HCT116 (cell line): Measurements from ENCODE around the gene BORCS8. TPM values are rescaled to one million over a fixed set of nuclear protein-coding genes. Genes with fewer than 3 reads are reported as not detected.

ENCODE experiments used
- ATAC-seq: fragments of 200-7000 bp; cut with Tn5 transposase; 2 replicates; pipeline ENCODE4 v1.9.1; 2020; ENCODE audit warnings: mild to moderate bottlenecking, moderate library complexity
- BruUV-seq: library from RNA; stranded (reverse); fragments of 400-500 nt; replicated peaks from 2 replicates; lab custom pipeline; 2021; lab: Mats Ljungman, UMichigan
- CTCF ChIA-PET: fragments of 300-600 bp; sonication (Branson Sonifier 250); formaldehyde crosslinking; loops from one replicate; lab custom pipeline; 2021; ENCODE audit warnings: antibody characterized with exemption; lab: Charles Lee
- POLR2A ChIA-PET: fragments of 300-600, 350-600 bp; sonication (Branson Sonifier 250); formaldehyde crosslinking; loops from one replicate; lab custom pipeline; 2021; ENCODE audit warnings: antibody characterized with exemption; lab: Charles Lee
- RAD21 ChIA-PET, 2 experiments: fragments of 300-600 bp; sonication (Branson Sonifier 250); formaldehyde crosslinking; loops; one replicate each; lab custom pipeline; 2023; ENCODE audit warnings: low total read pairs in 2 of 2; ENCODE audit not compliant: uncharacterized antibody in 2 of 2, unreplicated experiment in 2 of 2, low non-redundant PET in 1 of 2; lab: Charles Lee
- DNase-seq: peaks from one replicate; pipeline ENCODE4 v3.0.0-alpha.2; 2010; ENCODE audit warnings: low read depth, low spot score
- H2AFZ ChIP-seq: fragments of 200-600 bp; shearing (Covaris generic), sonication (generic); 2 replicates; pipeline ENCODE4 v1.6.1; 2017; ENCODE audit warnings: low read depth, mixed run types, mixed read lengths, antibody characterized with exemption, low read length; ENCODE audit not compliant: poor library complexity, severe bottlenecking
- H3K27ac ChIP-seq: 2 replicates; pipeline ENCODE4 v1.5.1; 2012; ENCODE audit warnings: low read depth, low read length
- H3K27me3 ChIP-seq: fragments of 200-600 bp; sonication (generic); 2 replicates; pipeline ENCODE4 v1.6.1; 2016; ENCODE audit warnings: mixed run types, low read length, mixed read lengths; ENCODE audit not compliant: insufficient read depth
- H3K36me3 ChIP-seq, 2 experiments: fragments of 200-500 bp in 1 of 2; fragments of 200-600 bp in 1 of 2; sonication (Bioruptor generic) in 1 of 2; sonication (generic) in 1 of 2; 2 replicates each; pipeline versions ENCODE4 v1.5.1 to v1.6.1; 2014 to 2016; ENCODE audit warnings: low read length in 2 of 2, inconsistent platforms in 1 of 2, mixed read lengths in 1 of 2, mixed run types in 1 of 2; ENCODE audit not compliant: insufficient read depth in 2 of 2, control insufficient read depth in 1 of 2
- H3K4me1 ChIP-seq, 2 experiments: fragments of 200-600 bp in 1 of 2; sonication (generic) in 1 of 2; 2 replicates each; pipeline versions ENCODE4 v1.5.1 to v1.6.1; 2012 to 2017; ENCODE audit warnings: low read length in 2 of 2, inconsistent platforms in 1 of 2, mild to moderate bottlenecking in 1 of 2, mixed read lengths in 1 of 2, mixed run types in 1 of 2, moderate library complexity in 1 of 2; ENCODE audit not compliant: insufficient read depth in 2 of 2, control insufficient read depth in 1 of 2
- H3K4me2 ChIP-seq: fragments of 200-600 bp; sonication (generic); 2 replicates; pipeline ENCODE4 v1.6.1; 2017; ENCODE audit warnings: mixed run types, low read length, mixed read lengths
- H3K4me3 ChIP-seq, 2 experiments: fragments of 200-600 bp in 1 of 2; sonication (generic) in 1 of 2; replicated peaks in 1 of 2; 2 replicates each; pipeline ENCODE4 v1.5.1; 2011 to 2016; ENCODE audit warnings: low read length in 2 of 2, control low read depth in 1 of 2, low read depth in 1 of 2, mild to moderate bottlenecking in 1 of 2, mixed read lengths in 1 of 2, mixed run types in 1 of 2
- H3K79me2 ChIP-seq: fragments of 200-600 bp; sonication (generic); 2 replicates; pipeline ENCODE4 v1.6.1; 2017; ENCODE audit warnings: mild to moderate bottlenecking, mixed run types, low read length, moderate library complexity, mixed read lengths; ENCODE audit not compliant: insufficient read depth
- H3K9ac ChIP-seq: fragments of 200-600 bp; sonication (generic); 2 replicates; pipeline ENCODE4 v1.6.1; 2016; ENCODE audit warnings: low read length, mixed read lengths
- H3K9me2 ChIP-seq: fragments of 200-600 bp; sonication (generic), shearing (Covaris generic); 2 replicates; pipeline ENCODE4 v1.6.1; 2017; ENCODE audit warnings: mixed run types, mild to moderate bottlenecking, moderate library complexity; ENCODE audit not compliant: insufficient read depth
- H3K9me3 ChIP-seq, 2 experiments: fragments of 200-500 bp in 1 of 2; fragments of 200-600 bp in 1 of 2; sonication (Bioruptor generic) in 1 of 2; sonication (generic) in 1 of 2; 2 replicates each; pipeline ENCODE4 v1.6.1; 2014 to 2017; ENCODE audit warnings: low read length in 2 of 2, mixed read lengths in 2 of 2, inconsistent platforms in 1 of 2, low read depth in 1 of 2, mild to moderate bottlenecking in 1 of 2, mixed run types in 1 of 2, moderate library complexity in 1 of 2; ENCODE audit not compliant: control insufficient read depth in 1 of 2, insufficient read depth in 1 of 2
- H4K20me1 ChIP-seq: fragments of 200-600 bp; sonication (generic), shearing (Covaris generic); 2 replicates; pipeline ENCODE4 v1.6.1; 2017; ENCODE audit warnings: mixed run types, mild to moderate bottlenecking, moderate library complexity; ENCODE audit not compliant: insufficient read depth
- CBX3 ChIP-seq: IDR thresholded peaks from 2 replicates; pipeline ENCODE4 v1.6.1; 2012; ENCODE audit warnings: low read depth
- CEBPB ChIP-seq: IDR thresholded peaks from 2 replicates; pipeline ENCODE4 v1.6.1; 2012; ENCODE audit warnings: low read depth
- EGR1 ChIP-seq: IDR thresholded peaks from 2 replicates; pipeline ENCODE4 v1.6.1; 2012; ENCODE audit warnings: low read depth
- ELF1 ChIP-seq: IDR thresholded peaks from 2 replicates; pipeline ENCODE4 v1.6.1; 2012; ENCODE audit warnings: low read depth, borderline replicate concordance
- EZH2phosphoT487 ChIP-seq: fragments of 200-600 bp; IDR thresholded peaks from 2 replicates; pipeline ENCODE4 v1.6.1; 2018; ENCODE audit warnings: antibody characterized with exemption, borderline replicate concordance
- JUND ChIP-seq: IDR thresholded peaks from 2 replicates; pipeline ENCODE4 v1.6.1; 2012
- POLR2AphosphoS5 ChIP-seq: IDR thresholded peaks from 2 replicates; pipeline ENCODE4 v1.6.1; 2011; ENCODE audit warnings: mild to moderate bottlenecking, low read depth, low read length, moderate library complexity
- RAD21 ChIP-seq: IDR thresholded peaks from 2 replicates; pipeline ENCODE4 v1.6.1; 2012; ENCODE audit warnings: low read depth, mild to moderate bottlenecking
- SIN3A ChIP-seq: IDR thresholded peaks from 2 replicates; pipeline ENCODE4 v1.6.1; 2012; ENCODE audit warnings: low read depth
- SP1 ChIP-seq: IDR thresholded peaks from 2 replicates; pipeline ENCODE4 v1.6.1; 2012; ENCODE audit warnings: low read depth
- SRF ChIP-seq: IDR thresholded peaks from 2 replicates; pipeline ENCODE4 v1.6.1; 2012; ENCODE audit warnings: low read depth
- TCF7L2 ChIP-seq: IDR thresholded peaks from 2 replicates; pipeline ENCODE4 v1.7.0; 2011; ENCODE audit warnings: borderline replicate concordance, inconsistent platforms; ENCODE audit not compliant: insufficient read depth, insufficient read length; ENCODE audit errors: extremely low read depth
- YY1 ChIP-seq: IDR thresholded peaks from 2 replicates; pipeline ENCODE4 v1.6.1; 2011; ENCODE audit warnings: low read length, low read depth, moderate library complexity, mild to moderate bottlenecking; ENCODE audit not compliant: insufficient replicate concordance; ENCODE audit errors: extremely low read depth
- ZFX ChIP-seq: fragments of 450-650 bp; IDR thresholded peaks from 2 replicates; pipeline ENCODE4 v1.6.1; 2017
- ZNF274 ChIP-seq: fragments of 200-500 bp; sonication (Bioruptor generic); IDR thresholded peaks from 2 replicates; pipeline ENCODE4 v1.6.1; 2014; ENCODE audit warnings: mild to moderate bottlenecking, low read depth, low read length, inconsistent platforms
- intact Hi-C: fragments of 100-400 bp; cut with micrococcal nuclease; formaldehyde crosslinking; loops from 2 replicates; pipeline ENCODE4 v1.10.0; 2022
- total RNA-seq: library from RNA; stranded (reverse); gene quantifications from one replicate; pipeline ENCODE4 v1.2.1, GENCODE V29; 2021; ENCODE audit not compliant: unreplicated experiment
- TF ChIP-seq, protein P1 (sequence below), 3 experiments: fragments of 200-600 bp in 1 of 3; sonication (generic) in 1 of 3; IDR thresholded peaks in 2 of 3; conservative IDR thresholded peaks in 1 of 3; 2 replicates each; pipeline ENCODE4 v1.5.1; 2012 to 2017; ENCODE audit warnings: low read depth in 2 of 3, low read length in 2 of 3, antibody characterized with exemption in 1 of 3, borderline replicate concordance in 1 of 3, control low read depth in 1 of 3, mild to moderate bottlenecking in 1 of 3, mixed read lengths in 1 of 3, mixed run types in 1 of 3, moderate library complexity in 1 of 3; ENCODE audit not compliant: insufficient read depth in 1 of 3
- TF ChIP-seq, protein P2 (sequence below): IDR thresholded peaks from 2 replicates; pipeline ENCODE4 v1.6.1; 2012; ENCODE audit warnings: low read depth
- TF ChIP-seq, protein P3 (sequence below): IDR thresholded peaks from 2 replicates; pipeline ENCODE4 v1.6.1; 2012
- TF ChIP-seq, protein P4 (sequence below): IDR thresholded peaks from 2 replicates; pipeline ENCODE4 v1.6.1; 2011; ENCODE audit warnings: mild to moderate bottlenecking, low read length, moderate library complexity; ENCODE audit not compliant: insufficient replicate concordance; ENCODE audit errors: extremely low read depth

Gene BORCS8
- total RNA-seq, 1 experiment from 2014 or later = 17.1 TPM

DNA sequence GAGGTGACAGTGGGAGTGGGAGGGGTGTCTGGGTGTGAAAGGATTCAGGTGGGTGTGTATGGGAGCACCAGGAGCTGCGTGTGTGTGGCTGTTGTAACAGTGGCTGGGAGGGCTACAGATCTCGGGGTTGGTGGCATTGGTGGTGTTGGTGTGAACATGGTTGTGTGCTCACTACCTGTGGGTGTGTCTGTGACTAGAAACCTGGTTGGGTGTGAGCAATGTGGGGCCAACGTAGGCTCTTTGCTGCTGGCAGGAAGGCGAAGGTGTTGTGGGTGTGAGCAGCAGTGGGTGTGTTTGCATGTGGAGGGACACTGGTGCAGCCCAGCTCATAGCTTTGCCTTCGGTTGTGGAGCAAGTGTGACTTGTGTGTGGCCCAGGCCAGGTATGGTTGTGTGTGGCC is 15.0 kb upstream of the BORCS8 start:
- Histone ChIP-seq H3K9me3 (no peaks in the 10 kb centered on the region), H3K4me3 (no peak overlapping the region), H3K27me3 (no peaks in the 10 kb centered on the region), H3K36me3 (peaks cover under 1% of the 10 kb centered on the region in 2 experiments; a peak in 1 of 4 replicates), H3K9me2 (no peaks in the 10 kb centered on the region), H3K4me2 (no peak overlapping the region), H3K79me2 (peaks cover 12% of the 10 kb centered on the region), H2AFZ (no peak overlapping the region), H3K27ac (no peak overlapping the region), H3K9ac (no peak overlapping the region), H4K20me1 (no peaks in the 10 kb centered on the region), H3K4me1 (peaks cover 6 to 30% of the 10 kb centered on the region in 2 experiments; a peak in 3 of 4 replicates)
- ChIA-PET RAD21 (no interaction called here), POLR2A (no interaction called here), CTCF (no interaction called here)
- intact Hi-C loops = no loop called here
- ATAC-seq (no peak), DNase-seq (no peak)
- no peak for TF ChIP-seq POLR2AphosphoS5
- TF ChIP-seq TCF7L2 = no peak
- no peak for TF ChIP-seq SRF
- TF ChIP-seq YY1 = no peak
- no peak for TF ChIP-seq EGR1
- no peak for TF ChIP-seq CEBPB
- no peak for TF ChIP-seq EZH2phosphoT487
- TF ChIP-seq JUND = no peak
- TF ChIP-seq, protein P1, sequence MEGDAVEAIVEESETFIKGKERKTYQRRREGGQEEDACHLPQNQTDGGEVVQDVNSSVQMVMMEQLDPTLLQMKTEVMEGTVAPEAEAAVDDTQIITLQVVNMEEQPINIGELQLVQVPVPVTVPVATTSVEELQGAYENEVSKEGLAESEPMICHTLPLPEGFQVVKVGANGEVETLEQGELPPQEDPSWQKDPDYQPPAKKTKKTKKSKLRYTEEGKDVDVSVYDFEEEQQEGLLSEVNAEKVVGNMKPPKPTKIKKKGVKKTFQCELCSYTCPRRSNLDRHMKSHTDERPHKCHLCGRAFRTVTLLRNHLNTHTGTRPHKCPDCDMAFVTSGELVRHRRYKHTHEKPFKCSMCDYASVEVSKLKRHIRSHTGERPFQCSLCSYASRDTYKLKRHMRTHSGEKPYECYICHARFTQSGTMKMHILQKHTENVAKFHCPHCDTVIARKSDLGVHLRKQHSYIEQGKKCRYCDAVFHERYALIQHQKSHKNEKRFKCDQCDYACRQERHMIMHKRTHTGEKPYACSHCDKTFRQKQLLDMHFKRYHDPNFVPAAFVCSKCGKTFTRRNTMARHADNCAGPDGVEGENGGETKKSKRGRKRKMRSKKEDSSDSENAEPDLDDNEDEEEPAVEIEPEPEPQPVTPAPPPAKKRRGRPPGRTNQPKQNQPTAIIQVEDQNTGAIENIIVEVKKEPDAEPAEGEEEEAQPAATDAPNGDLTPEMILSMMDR (IDR thresholded peaks at IDR 0.05 in 2 of 3, conservative IDR thresholded peaks at IDR 0.05 in 1 of 3; ENCODE audit: borderline replicate concordance in 1 of 3, insufficient read depth in 1 of 3, low read depth in 2 of 3, low read length in 2 of 3) = no peak
- TF ChIP-seq ELF1 = no peak
- TF ChIP-seq, protein P2, sequence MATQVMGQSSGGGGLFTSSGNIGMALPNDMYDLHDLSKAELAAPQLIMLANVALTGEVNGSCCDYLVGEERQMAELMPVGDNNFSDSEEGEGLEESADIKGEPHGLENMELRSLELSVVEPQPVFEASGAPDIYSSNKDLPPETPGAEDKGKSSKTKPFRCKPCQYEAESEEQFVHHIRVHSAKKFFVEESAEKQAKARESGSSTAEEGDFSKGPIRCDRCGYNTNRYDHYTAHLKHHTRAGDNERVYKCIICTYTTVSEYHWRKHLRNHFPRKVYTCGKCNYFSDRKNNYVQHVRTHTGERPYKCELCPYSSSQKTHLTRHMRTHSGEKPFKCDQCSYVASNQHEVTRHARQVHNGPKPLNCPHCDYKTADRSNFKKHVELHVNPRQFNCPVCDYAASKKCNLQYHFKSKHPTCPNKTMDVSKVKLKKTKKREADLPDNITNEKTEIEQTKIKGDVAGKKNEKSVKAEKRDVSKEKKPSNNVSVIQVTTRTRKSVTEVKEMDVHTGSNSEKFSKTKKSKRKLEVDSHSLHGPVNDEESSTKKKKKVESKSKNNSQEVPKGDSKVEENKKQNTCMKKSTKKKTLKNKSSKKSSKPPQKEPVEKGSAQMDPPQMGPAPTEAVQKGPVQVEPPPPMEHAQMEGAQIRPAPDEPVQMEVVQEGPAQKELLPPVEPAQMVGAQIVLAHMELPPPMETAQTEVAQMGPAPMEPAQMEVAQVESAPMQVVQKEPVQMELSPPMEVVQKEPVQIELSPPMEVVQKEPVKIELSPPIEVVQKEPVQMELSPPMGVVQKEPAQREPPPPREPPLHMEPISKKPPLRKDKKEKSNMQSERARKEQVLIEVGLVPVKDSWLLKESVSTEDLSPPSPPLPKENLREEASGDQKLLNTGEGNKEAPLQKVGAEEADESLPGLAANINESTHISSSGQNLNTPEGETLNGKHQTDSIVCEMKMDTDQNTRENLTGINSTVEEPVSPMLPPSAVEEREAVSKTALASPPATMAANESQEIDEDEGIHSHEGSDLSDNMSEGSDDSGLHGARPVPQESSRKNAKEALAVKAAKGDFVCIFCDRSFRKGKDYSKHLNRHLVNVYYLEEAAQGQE = no peak
- TF ChIP-seq RAD21 = no peak
- TF ChIP-seq, protein P3, sequence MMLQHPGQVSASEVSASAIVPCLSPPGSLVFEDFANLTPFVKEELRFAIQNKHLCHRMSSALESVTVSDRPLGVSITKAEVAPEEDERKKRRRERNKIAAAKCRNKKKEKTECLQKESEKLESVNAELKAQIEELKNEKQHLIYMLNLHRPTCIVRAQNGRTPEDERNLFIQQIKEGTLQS = no peak
- no peak for TF ChIP-seq SP1
- TF ChIP-seq ZNF274 = no peak
- no peak for TF ChIP-seq ZFX
- TF ChIP-seq, protein P4, sequence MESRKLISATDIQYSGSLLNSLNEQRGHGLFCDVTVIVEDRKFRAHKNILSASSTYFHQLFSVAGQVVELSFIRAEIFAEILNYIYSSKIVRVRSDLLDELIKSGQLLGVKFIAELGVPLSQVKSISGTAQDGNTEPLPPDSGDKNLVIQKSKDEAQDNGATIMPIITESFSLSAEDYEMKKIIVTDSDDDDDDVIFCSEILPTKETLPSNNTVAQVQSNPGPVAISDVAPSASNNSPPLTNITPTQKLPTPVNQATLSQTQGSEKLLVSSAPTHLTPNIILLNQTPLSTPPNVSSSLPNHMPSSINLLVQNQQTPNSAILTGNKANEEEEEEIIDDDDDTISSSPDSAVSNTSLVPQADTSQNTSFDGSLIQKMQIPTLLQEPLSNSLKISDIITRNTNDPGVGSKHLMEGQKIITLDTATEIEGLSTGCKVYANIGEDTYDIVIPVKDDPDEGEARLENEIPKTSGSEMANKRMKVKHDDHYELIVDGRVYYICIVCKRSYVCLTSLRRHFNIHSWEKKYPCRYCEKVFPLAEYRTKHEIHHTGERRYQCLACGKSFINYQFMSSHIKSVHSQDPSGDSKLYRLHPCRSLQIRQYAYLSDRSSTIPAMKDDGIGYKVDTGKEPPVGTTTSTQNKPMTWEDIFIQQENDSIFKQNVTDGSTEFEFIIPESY = no peak
- TF ChIP-seq CBX3 = no peak
- TF ChIP-seq SIN3A = no peak
- no TSS peak for BruUV-seq
